HG03469 (cell line): ENCODE results near the gene RPUSD1.
"Not testable (repeated sequence)": the region's sequence is repeated elsewhere in the genome, so short reads cannot be mapped to it uniquely, and the experiment has no call there.

ENCODE experiments used
- ATAC-seq: cut with Tn5 transposase; IDR thresholded peaks from one replicate; pipeline ENCODE4 v1.9.1; 2021; ENCODE audit warnings: mild to moderate bottlenecking, moderate library complexity, moderate number of reproducible peaks; ENCODE audit not compliant: unreplicated experiment

Gene RPUSD1

GRCh38 chr16:787978-788398 is at the start of gene RPUSD1:
TSS of gene RPUSD1 (minus strand) at chr16:788381. CDS start at chr16:787737, 644 bp downstream.
- ATAC-seq: peak; percentile 3

- ATAC-seq: not testable (repeated sequence)
These were observed 48.6 kb upstream of the RPUSD1 start for GRCh38 chr16:836822-837221.

- no peak for ATAC-seq
These were observed 48.0 kb upstream of the RPUSD1 start for GRCh38 chr16:836221-836620.

DNA sequence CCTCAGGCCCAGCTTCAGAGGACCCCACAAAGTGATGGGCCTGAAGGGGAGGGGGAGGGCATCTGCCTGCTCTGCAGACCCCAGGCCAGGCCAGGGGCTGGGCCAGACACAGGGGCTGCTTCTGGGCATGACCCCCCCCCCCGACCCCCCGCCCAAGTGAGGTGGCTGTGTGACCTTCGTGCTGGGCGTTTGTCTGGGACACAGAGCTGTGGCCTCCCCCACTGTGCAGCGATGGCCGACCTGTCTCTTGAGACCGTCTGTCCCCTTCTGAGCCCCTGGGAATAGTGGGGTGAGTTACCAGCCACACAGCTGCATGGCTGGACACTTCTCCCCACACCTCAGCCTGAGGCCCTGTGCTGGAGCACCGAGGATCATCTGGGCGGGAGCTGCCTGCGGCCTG is 47.2 kb upstream of the RPUSD1 start:
- no peak for ATAC-seq

DNA sequence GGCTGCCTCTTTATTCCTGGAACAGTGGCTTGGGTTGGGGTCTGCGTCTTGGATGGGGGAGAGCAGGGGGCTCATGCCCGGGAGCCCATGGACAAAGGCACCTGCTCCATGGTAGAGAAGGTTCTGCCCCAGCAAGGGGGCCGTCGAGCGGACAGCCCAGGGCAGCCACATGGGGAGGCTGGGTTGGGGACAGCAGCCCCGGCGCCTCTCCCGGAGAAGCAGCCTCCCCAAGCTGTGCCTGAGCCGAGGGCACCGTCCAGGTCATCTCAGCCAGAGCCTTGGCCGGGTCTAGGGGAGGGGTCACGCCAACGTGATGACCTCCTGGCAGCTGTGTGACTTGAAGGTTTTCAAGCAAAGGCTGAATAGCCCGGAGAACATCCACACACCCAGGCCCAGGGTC is 45.2 kb upstream of the RPUSD1 start:
- ATAC-seq: no peak

- ATAC-seq: no peak
These were observed 44.6 kb upstream of the RPUSD1 start for GRCh38 chr16:832652-833336.

DNA sequence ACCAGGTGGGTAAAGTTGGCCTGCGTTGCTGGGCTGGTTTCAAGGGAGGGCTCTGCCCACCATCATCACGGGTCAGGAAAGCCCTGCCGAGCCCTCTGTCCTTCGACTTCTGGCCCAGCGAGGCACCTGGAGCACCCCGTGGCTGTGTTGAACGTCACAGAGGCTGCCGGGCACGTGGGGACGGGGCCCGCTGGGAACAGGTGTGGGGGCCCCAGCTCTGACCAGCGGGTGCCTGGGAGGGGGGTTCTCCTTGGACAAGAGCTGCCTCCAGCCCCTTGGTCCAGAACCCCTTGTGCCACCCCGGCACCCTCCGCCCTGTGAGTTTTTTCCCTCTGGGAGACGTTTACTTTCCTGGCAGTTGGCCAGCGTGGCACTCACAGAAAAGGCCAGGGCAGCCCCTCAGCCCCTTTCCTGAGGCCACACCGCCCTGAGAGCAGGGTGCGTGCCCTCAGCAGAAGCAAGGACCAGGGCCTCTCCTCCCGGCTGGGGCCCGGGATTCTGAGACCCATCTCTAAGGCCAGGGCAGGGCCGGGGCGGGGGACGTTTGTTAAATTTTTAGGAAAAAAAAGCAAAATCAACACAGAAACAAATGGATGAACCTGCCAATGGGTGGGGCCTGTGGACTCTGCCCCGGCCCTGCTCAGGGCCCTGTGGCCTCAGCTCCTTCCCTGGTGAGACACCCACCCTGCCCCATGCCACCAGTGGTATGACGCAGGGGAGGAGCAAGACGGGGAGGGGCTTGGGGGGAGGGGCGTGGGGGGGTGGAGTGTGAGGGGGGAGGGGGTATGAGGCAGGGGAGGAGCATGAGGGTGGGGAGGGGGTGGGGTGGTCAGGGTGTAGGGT is 43.6 kb upstream of the RPUSD1 start:
- ATAC-seq: no peak

- no peak for ATAC-seq
These were observed 42.8 kb upstream of the RPUSD1 start for GRCh38 chr16:830871-831570.

GRCh38 chr16:830107-830870 is 42.1 kb upstream of the RPUSD1 start:
- ATAC-seq: no peak

DNA sequence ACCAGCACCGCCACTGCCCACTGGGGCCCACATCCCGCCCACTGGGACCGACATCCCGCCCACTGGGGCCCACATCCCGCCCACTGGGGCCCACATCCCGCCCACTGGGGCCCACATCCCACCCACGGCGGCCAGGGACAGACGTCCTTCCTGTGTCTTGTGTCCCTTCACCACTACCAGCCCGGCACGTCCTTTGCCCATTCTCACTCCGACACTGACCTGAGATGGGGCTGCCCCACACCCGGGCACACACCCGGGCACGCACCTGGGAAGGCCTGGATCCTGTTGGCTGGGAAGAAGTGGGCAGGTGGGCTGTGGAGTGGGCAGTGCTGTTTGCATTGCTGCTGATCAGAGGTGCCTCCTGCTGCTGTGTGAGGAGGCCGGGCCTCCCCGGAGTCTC is 40.7 kb upstream of the RPUSD1 start:
- ATAC-seq: no peak

DNA sequence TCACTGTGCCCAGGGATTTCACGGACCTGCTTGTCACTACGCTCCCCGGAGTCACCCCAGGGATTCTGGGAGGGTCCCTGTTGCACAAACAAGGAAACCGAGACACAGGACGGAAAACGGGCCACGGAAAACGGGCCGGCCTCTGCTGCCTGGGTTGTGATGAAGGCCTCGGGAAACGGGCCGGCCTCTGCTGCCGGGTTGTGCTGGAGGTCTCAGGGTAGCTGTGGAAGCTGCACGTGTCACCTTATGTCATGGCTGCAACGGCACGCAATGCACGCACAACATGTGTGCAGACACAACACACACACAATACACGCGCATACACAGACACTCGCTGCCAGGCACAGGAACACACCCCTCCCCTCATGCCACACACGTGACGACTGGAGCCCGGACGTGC is 39.3 kb upstream of the RPUSD1 start:
- ATAC-seq: no peak

DNA sequence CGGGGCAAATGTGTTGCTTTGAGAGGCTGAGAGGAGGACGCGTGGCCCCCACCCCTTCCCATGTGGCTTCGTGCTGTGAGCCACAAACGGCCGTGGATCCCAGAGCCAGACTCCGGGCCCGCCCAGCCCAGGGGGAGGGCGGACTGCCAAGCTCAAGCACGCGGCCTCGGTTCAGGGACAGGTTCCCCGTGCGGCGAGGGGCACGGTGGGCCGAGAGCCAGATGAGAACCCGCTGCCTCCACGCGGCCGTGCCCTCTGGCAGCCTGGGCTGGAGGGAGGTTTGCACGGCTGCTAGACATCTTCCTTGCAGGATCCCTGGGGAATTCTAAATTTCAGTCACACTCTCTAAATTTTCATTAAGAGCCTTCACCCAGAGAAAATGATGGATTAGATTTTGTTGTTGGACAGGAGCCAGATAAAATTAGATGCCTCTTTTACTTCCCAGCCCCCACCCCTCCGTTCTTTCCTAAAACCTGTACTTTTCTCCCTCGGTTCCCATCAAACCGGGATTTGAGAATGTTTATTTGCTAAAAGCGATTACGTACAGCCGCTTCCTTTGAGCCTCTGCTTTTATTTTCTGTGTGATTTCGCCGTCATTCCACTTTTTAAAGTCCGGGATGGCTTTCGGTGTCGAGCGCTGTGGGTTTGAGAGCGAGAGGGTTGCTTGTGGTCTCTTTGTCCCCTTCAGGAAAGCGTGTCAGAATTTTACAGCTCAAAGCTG is 37.3 kb upstream of the RPUSD1 start:
- ATAC-seq: no peak

- no peak for ATAC-seq
These were observed 36.4 kb upstream of the RPUSD1 start for GRCh38 chr16:824601-825000.

DNA sequence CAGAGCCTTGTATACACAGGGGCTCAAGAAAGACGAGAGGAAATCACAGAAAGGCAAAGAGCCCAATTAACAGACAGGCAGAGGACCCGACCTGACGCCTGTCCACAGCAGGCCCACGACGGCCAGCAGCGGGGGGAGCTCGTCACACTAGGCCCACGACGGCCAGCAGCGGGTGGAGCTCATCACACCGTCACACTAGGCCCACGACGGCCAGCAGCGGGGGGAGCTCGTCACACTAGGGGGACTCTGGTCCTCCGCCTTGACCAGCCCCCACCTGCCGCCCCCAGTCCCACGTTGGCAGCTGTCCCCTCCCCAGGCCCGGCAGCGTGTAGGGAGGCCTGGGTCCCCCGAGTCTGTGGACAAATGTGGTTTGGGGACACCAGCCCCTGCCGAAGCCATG is 36.0 kb upstream of the RPUSD1 start:
- ATAC-seq: no peak

DNA sequence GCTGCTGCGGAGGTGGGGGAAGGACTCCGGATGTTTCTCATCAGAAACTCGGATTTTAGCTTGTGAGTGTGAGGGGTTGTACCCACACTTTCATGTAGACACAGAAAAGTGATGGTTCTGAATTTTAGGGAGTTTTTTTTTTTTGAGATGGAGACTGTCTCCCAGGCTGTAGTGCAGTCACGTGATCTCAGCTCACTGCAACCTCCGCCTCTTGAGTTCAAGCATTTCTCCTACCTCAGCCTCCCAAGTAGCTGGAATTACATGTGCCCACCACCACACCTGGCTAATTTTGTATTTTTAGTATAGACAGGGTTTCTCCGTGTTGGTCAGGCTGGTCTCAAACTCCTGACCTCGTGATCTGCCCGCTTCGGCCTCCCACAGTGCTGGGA is 34.7 kb upstream of the RPUSD1 start:
- ATAC-seq: no peak

DNA sequence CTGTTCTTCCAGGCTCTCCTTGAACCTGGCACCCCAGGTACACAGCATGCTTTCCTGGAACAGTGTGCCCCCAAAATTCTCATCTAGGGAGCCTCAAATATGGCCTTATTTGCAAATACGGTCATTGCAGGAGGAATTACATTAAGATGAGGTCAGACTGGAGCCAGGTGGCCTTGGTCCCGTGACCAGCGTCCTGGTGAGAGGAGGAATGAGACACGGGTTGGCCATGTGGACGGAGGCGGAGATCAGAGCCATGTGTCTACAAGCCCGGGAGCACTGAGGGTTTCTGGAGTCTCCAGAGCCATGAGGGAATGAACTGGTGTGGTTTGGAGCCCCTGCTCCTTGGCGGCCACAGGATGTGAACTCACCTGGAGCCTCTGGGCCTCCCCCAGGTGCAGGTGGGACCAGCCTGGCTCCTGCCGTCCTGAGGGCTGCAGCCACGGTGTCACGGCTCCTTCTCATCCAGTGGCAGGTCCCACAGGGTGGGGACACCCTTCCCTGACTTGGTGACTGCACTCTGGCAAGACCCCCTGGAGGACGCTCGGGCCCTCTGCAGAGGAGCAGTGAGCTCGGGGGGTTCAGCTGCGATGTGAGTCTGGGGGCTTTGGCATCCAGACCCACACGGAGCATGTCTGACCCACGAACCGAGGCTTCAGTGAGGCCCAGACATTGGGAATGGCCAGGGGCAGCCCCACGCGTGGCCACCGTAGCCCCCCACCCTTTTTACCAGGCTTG is 34.2 kb upstream of the RPUSD1 start:
- no peak for ATAC-seq

- no peak for ATAC-seq
These were observed 33.6 kb upstream of the RPUSD1 start for GRCh38 chr16:821751-822150.

- no peak for ATAC-seq
These were observed 32.6 kb upstream of the RPUSD1 start for GRCh38 chr16:820748-821147.

- ATAC-seq: not testable (repeated sequence)
These were observed 31.8 kb upstream of the RPUSD1 start for GRCh38 chr16:820044-820408.
